Mesodermal cell (in vitro differentiated cells): ENCODE measurements around the gene STRA8. TPM values are rescaled to one million over a fixed set of nuclear protein-coding genes. Genes with fewer than 3 reads are reported as not detected.

Experiments used
- H3K27ac ChIP-seq: 2 replicates; pipeline ENCODE4 v1.7.0; 2013; ENCODE audit warnings: mild to moderate bottlenecking, low read depth, low read length, moderate library complexity; ENCODE audit not compliant: severe bottlenecking
- H3K36me3 ChIP-seq: 2 replicates; pipeline ENCODE4 v1.7.1; 2013; ENCODE audit warnings: mild to moderate bottlenecking, low read length, moderate library complexity; ENCODE audit not compliant: control insufficient read depth, insufficient read depth
- H3K4me1 ChIP-seq: one replicate; pipeline ENCODE4 v1.7.1; 2013; ENCODE audit warnings: mild to moderate bottlenecking, low read length; ENCODE audit not compliant: insufficient read depth, control insufficient read depth, poor library complexity, severe bottlenecking
- H3K4me3 ChIP-seq: 2 replicates; pipeline ENCODE4 v1.7.0; 2013; ENCODE audit warnings: low read length, control low read depth, mild to moderate bottlenecking; ENCODE audit not compliant: insufficient read depth, poor library complexity, severe bottlenecking; ENCODE audit errors: extremely low read depth
- H3K9me3 ChIP-seq: 2 replicates; pipeline ENCODE4 v1.7.1; 2013; ENCODE audit warnings: mild to moderate bottlenecking, low read length, moderate library complexity; ENCODE audit not compliant: control insufficient read depth
- WGBS, 2 experiments: methylation state at CpG; one replicate each; pipeline ENCODE4 v1.1.5; 2013; ENCODE audit warnings: missing lambda C conversion rate in 2 of 2; ENCODE audit not compliant: insufficient coverage in 2 of 2; 5-methylcytosine and 5-hydroxymethylcytosine counted together
- polyA plus RNA-seq, 2 experiments: library from polyadenylated mRNA; stranded (reverse); fragments of 50-300 nt; gene quantifications; one replicate each; pipeline ENCODE4 v1.2.3, GENCODE V29; 2013

The STRA8 gene
- polyA plus RNA-seq (2013, experiment 1 of 2) = not detected
- polyA plus RNA-seq (2013, experiment 2 of 2) = not detected

GRCh38 chr7:135233570-135233969 lies at the start of gene STRA8:
TSS of gene STRA8 (plus strand) at chr7:135233838. CDS start at chr7:135240525, 6,687 bp downstream.
- no peaks in the 10 kb centered on the region for H3K36me3 ChIP-seq
- no peaks in the 10 kb centered on the region for H3K9me3 ChIP-seq
- H3K27ac ChIP-seq = no peak within 1 kb of the TSS
- H3K4me3 ChIP-seq = no peak within 1 kb of the TSS
- 91 to 94% methylated on average over 21 to 28 of the region's 28 CpGs for WGBS, 2 experiments
- no peaks in the 10 kb centered on the region for H3K4me1 ChIP-seq

- Histone ChIP-seq H3K27ac (no peak overlapping the region), H3K9me3 (peaks cover 37% of the 10 kb centered on the region), H3K36me3 (peaks cover 40% of the 10 kb centered on the region), H3K4me3 (no peak overlapping the region), H3K4me1 (no peaks in the 10 kb centered on the region)
- 94 to 95% methylated on average over 2 to 3 of the region's 5 CpGs for WGBS, 2 experiments
Measured at GRCh38 chr7:135184254-135184841, 49.3 kb upstream of the STRA8 start.

- Histone ChIP-seq H3K4me3 (no peak overlapping the region), H3K4me1 (no peaks in the 10 kb centered on the region), H3K36me3 (peaks cover 40% of the 10 kb centered on the region), H3K9me3 (peaks cover 24% of the 10 kb centered on the region), H3K27ac (no peak overlapping the region)
- WGBS, 2 experiments = 81 to 94% methylated on average over 4 to 5 of the region's 7 CpGs
Measured at GRCh38 chr7:135185471-135186260, 48.0 kb upstream of the STRA8 start.

GRCh38 chr7:135186261-135186540 lies 47.4 kb upstream of the STRA8 start:
- H3K9me3 ChIP-seq = peaks cover 19% of the 10 kb centered on the region
- no peak overlapping the region for H3K4me3 ChIP-seq
- WGBS, 2 experiments = 71 to 100% methylated on average over 1 to 3 of the region's 3 CpGs
- no peaks in the 10 kb centered on the region for H3K4me1 ChIP-seq
- H3K36me3 ChIP-seq = peaks cover 40% of the 10 kb centered on the region
- no peak overlapping the region for H3K27ac ChIP-seq

- Histone ChIP-seq H3K27ac (no peak overlapping the region), H3K36me3 (peaks cover 43% of the 10 kb centered on the region), H3K4me3 (no peak overlapping the region), H3K4me1 (no peaks in the 10 kb centered on the region), H3K9me3 (peaks cover 12% of the 10 kb centered on the region)
- 89% methylated on average over 11 to 12 of the region's 12 CpGs for WGBS, 2 experiments
Measured at GRCh38 chr7:135186841-135187253, 46.8 kb upstream of the STRA8 start.

GRCh38 chr7:135188298-135188984 lies 45.2 kb upstream of the STRA8 start:
- WGBS, 2 experiments = 95 to 99% methylated on average over 11 to 12 of the region's 12 CpGs
- Histone ChIP-seq H3K27ac (no peak overlapping the region), H3K4me1 (no peaks in the 10 kb centered on the region), H3K36me3 (peaks cover 47% of the 10 kb centered on the region), H3K4me3 (no peak overlapping the region), H3K9me3 (no peaks in the 10 kb centered on the region)

- H3K27ac ChIP-seq = no peak overlapping the region
- peaks cover 44% of the 10 kb centered on the region for H3K36me3 ChIP-seq
- H3K9me3 ChIP-seq = no peaks in the 10 kb centered on the region
- 95 to 98% methylated on average over 6 of the region's 6 CpGs for WGBS, 2 experiments
- peaks cover 5% of the 10 kb centered on the region for H3K4me1 ChIP-seq
- H3K4me3 ChIP-seq = no peak overlapping the region
Measured at GRCh38 chr7:135189221-135189662, 44.4 kb upstream of the STRA8 start.

- no peak overlapping the region for H3K4me3 ChIP-seq
- H3K9me3 ChIP-seq = no peaks in the 10 kb centered on the region
- peaks cover 5% of the 10 kb centered on the region for H3K4me1 ChIP-seq
- H3K27ac ChIP-seq = no peak overlapping the region
- 93 to 100% methylated on average over 3 to 4 of the region's 4 CpGs for WGBS, 2 experiments
- H3K36me3 ChIP-seq = peaks cover 51% of the 10 kb centered on the region
Measured at GRCh38 chr7:135189961-135190360, 43.7 kb upstream of the STRA8 start.

- Histone ChIP-seq H3K9me3 (no peaks in the 10 kb centered on the region), H3K4me3 (no peak overlapping the region), H3K27ac (no peak overlapping the region), H3K36me3 (peaks cover 45% of the 10 kb centered on the region), H3K4me1 (peaks cover 5% of the 10 kb centered on the region)
Measured at GRCh38 chr7:135190703-135191102, 42.9 kb upstream of the STRA8 start.

- H3K9me3 ChIP-seq = no peaks in the 10 kb centered on the region
- no peak overlapping the region for H3K4me3 ChIP-seq
- H3K36me3 ChIP-seq = peaks cover 45% of the 10 kb centered on the region
- no peak overlapping the region for H3K27ac ChIP-seq
- peaks cover 5% of the 10 kb centered on the region for H3K4me1 ChIP-seq
- 99 to 100% methylated on average over 7 to 10 of the region's 11 CpGs for WGBS, 2 experiments
Measured at GRCh38 chr7:135192914-135193536, 40.6 kb upstream of the STRA8 start.
